DMS114 treated with DMSO at 0.1 percent for 48 hours (cell line): ENCODE results near the gene NEURL1.
"Not testable (repeated sequence)": the region's sequence is repeated elsewhere in the genome, so short reads cannot be mapped to it uniquely, and the experiment has no call there.

Experiments
- DNase-seq: peaks from one replicate; lab custom pipeline; 2025; ENCODE audit not compliant: unreplicated experiment; lab: John Stamatoyannopoulos, UW

NEURL1 gene

GRCh38 chr10:103512591-103513379 is 19.3 kb downstream of the NEURL1 start:
- no peak for DNase-seq

GRCh38 chr10:103513380-103514060 is 20.0 kb downstream of the NEURL1 start:
- no peak for DNase-seq

- DNase-seq: no peak
These were observed 20.7 kb downstream of the NEURL1 start for GRCh38 chr10:103514244-103514643.

DNA sequence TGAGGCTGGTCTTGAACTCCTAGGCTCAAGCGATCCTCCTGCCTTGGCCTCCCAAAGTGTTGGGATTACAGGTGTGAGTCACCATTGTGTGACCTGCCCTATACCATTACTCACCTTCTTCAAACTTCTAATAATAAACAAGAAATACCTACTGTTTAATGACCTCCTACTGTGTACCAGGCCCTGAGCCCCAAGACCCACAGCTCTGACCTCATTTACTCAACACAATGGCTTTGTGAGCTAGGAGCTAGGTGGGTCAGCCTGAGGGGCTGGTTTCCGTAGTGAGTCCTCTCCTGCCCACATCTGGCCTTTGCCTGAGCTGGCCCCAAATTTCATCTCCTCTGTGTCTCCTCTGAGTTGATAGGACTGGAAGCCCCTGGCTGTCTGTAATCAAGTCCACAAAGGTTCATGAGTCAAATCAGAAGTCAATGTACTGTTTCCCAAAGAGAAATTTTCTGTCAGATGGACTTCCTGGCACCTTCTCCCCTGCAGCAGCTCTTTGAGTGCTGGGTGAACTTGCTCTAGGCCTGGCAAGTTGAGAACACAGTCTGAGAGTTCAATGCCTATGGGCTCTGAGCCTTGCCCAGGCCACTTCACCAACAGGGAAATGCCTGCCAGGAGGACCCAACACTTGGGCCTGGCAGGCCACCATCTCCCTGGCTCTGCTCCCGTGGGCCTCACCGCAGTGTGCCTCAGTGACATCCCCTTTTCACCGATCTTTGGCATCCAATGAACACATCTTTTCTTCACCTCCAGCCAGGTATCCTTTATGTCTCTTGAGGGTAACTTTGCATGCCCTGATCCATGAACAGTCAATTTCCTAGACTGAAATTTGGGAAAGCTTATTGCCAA is 24.0 kb downstream of the NEURL1 start:
- no peak for DNase-seq

DNA sequence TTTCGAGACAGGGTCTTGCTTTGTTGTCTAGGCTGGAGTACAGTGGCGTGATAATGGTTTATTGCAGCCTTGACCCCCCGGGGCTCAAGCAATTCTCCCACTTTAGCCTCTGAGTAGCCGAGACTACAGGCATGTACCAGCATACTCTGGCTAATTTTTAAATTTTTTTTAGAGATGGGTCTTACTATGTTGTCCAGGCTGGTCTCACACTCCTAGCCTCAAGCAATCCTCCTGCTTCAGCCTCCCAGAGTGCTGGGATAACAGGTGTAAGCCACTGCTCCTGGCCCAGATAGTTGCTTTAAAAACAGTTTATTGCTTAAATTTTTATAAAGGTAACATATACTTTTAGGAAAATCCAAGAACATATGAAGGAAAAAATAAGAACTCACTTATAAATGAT is 26.3 kb downstream of the NEURL1 start:
- no peak for DNase-seq

GRCh38 chr10:103522006-103522405 is 28.5 kb downstream of the NEURL1 start:
- DNase-seq: not testable (repeated sequence)

GRCh38 chr10:103523683-103524082 is 30.2 kb downstream of the NEURL1 start:
- DNase-seq: no peak

DNA sequence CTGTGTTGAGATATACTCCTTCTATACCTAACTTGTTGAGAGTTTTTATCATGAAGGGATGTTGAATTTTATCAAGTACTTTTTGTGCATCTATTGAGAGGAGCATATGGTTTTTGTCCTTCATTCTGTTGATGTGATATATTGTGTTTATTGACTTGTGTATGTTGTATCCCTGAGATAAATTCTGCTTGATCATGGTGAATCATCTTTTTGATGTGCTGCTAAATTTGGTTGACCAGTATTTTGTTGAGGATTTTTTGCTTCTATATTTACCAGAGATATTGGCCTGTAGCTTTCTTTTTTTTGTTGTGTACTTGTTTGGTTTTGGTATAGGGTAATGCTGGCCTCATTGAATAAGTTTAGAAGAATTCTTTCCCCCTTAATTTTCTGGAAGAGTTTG is 32.4 kb downstream of the NEURL1 start:
- no peak for DNase-seq

GRCh38 chr10:103527476-103527875 is 34.0 kb downstream of the NEURL1 start:
- not testable (repeated sequence) for DNase-seq

- no peak for DNase-seq
These were observed 35.0 kb downstream of the NEURL1 start for GRCh38 chr10:103528549-103528948.

DNA sequence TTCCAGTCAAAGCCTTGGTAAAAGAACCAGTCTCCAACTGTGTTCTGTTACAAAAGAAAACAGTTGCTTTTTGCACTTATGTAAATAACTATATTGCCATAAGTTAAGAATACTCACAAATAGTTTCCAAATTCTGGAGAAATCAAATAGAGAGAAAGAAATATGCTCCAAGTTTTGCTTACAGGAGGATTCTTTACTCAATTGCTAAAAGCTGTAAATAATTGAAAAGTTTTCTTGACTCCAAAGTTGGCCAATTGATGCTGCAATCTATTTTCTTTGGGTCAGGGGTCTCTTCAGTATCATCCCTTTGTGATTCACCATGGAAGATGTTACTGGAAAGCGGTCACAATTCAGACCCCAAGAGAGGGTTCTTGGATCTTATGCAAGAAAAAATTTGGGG is 36.0 kb downstream of the NEURL1 start:
- no peak for DNase-seq

- DNase-seq: no peak
These were observed 40.3 kb downstream of the NEURL1 start for GRCh38 chr10:103533827-103534226.

DNA sequence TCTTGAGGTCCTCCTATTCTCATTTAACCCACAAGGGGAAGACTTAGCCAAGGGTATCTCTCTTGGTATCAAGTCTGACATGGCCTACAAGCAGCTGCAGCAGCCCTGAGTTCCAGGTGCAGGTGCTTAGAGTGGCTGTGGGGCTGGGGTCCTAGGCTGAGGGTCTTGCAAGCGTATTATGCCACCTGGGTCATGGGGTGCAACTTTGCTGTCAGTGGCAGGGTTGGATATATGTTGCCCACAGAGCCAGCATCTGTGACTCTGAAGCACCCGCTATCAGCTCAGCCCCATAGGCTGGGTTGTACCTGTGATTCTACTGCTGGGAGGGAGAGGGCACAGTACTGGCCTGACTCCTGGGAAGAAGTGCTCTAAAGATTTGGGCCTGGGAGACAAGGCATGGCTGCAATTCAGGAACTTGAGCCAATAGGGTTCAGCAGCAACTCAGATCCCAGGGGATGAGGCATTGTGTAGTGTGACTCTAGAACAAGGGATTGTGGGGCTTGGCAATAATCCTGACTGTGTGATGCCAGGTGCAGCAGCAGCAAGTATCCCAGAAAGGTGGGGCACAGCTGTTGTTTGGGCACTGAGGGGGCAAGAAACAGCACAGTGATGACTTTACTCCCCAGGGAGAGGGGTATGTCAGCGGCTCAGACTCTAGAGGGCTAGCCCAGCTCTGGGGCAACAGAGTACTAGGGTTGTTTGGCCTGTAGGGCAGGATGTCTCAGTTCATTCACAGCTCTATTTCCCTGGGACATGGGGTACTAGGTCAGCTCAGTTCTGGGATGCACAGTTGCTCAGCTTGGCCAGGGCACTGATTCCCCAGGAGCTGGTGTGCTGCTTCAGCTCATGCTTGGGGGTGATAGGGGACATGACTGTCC is 41.4 kb downstream of the NEURL1 start:
- no peak for DNase-seq

- no peak for DNase-seq
These were observed 42.1 kb downstream of the NEURL1 start for GRCh38 chr10:103535595-103535994.

GRCh38 chr10:103539751-103540150 is 46.2 kb downstream of the NEURL1 start:
- no peak for DNase-seq

GRCh38 chr10:103540722-103541121 is 47.2 kb downstream of the NEURL1 start:
- no peak for DNase-seq

DNA sequence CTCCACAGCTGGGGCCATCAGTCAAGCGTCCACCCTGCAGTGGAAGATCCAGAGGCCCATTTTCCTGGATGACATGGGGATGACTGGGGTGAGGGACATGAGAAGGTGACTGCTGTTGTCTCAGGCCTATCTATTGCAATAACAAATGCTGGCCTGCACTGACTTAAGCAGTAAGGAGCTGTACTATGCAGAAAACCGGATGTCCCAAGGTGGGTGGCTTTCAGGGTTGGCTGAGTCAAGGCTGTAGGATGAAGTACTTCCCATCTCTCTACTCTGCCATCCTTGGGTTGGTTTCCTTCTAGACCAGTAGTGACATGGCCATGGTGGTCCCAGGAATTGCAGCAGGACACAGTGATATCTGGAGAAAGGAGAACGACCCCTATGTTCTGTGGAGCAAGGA is 48.1 kb downstream of the NEURL1 start:
- no peak for DNase-seq

DNA sequence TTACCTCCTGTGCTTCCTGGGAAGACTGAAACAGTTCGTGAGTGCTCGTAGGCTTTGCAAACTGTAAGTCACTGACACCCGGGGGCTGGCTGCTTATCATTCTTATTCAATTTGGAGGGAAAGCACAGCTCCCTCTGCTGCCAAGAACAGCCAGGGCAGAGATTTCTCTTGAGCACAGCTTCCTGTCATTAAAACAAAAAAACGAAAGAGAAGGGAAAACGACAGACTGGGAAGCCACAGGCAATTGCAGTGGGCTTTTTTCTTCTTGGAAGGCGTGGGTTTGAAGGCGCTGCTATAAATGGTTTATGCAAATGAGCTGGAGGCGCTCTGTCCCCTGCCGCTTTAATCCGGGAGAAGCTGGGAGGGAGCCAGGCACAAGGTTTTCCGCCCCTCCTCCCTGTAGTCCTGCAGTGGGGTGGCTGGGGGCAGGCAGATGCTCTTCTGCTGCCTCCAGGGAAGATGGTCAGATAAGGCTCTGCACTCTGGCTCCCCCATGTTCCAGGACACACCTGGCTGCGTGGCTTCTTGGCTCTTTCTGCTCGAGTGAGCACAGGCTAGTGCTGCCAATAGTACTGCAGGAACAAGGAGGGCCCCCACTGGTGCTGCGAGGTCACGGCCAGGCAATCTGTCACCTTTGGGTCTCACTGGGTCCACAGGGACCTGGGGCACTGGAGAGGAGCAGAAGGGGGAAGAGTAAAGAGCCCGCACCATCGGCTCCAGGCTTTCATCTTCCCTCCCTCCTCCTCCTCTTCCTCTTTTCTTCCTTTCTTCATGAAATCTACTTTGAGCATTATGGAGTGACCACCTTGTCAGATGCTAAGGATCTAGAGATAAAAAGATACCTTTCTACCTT is 49.5 kb downstream of the NEURL1 start:
- DNase-seq: no peak

- DNase-seq: no peak
These were observed 50.4 kb downstream of the NEURL1 start for GRCh38 chr10:103543617-103544525.
